NCI-H226 (cell line): ENCODE results near the gene MYO10.
A peak's percentile ranks its signal among the peaks of the same experiment; 100 is the strongest.
"Not testable (repeated sequence)": the region's sequence is repeated elsewhere in the genome, so short reads cannot be mapped to it uniquely, and the experiment has no call there.

Experiments
- DNase-seq: peaks from one replicate; pipeline ENCODE4 v3.0.0-alpha.2; 2015

MYO10 gene

GRCh38 chr5:16656561-16657191, 279.4 kb downstream of the MYO10 start:
- peak; percentile 7 for DNase-seq

- no peak for DNase-seq
Measured at GRCh38 chr5:16654647-16655334, 281.3 kb downstream of the MYO10 start.

GRCh38 chr5:16648739-16649138, 287.3 kb downstream of the MYO10 start:
- not testable (repeated sequence) for DNase-seq

GRCh38 chr5:16644301-16644889, 291.7 kb downstream of the MYO10 start:
- no peak for DNase-seq

GRCh38 chr5:16642867-16643266, 293.2 kb downstream of the MYO10 start:
- no peak for DNase-seq

GRCh38 chr5:16639206-16639605, 296.9 kb downstream of the MYO10 start:
- no peak for DNase-seq

GRCh38 chr5:16628376-16628775, 307.7 kb downstream of the MYO10 start:
- DNase-seq: no peak

GRCh38 chr5:16626696-16627264, 309.3 kb downstream of the MYO10 start:
- DNase-seq: no peak

GRCh38 chr5:16625096-16625495, 311.0 kb downstream of the MYO10 start:
- DNase-seq: no peak

- no peak for DNase-seq
Measured at GRCh38 chr5:16619136-16619535, 317.0 kb downstream of the MYO10 start.

GRCh38 chr5:16618138-16618897, 317.8 kb downstream of the MYO10 start:
- no peak for DNase-seq

- no peak for DNase-seq
Measured at GRCh38 chr5:16617274-16617968, 318.7 kb downstream of the MYO10 start.

- DNase-seq: peak; percentile 2
Measured at GRCh38 chr5:16616536-16617273, 319.4 kb downstream of the MYO10 start, which contains the start of gene RETREG1. Gene RETREG1, minus strand, starts transcription at chr5:16616997. Its CDS starts 26 bp downstream, at chr5:16616971.

GRCh38 chr5:16615741-16616535, 320.1 kb downstream of the MYO10 start:
- DNase-seq: no peak

- no peak for DNase-seq
Measured at GRCh38 chr5:16612007-16612406, 324.1 kb downstream of the MYO10 start.
